Right cardiac atrium (tissue), 5 donors: ENCODE data around the gene SIN3A. TPM values are rescaled to one million over a fixed set of nuclear protein-coding genes. Genes with fewer than 3 reads are reported as not detected.
A peak's percentile ranks its signal among the peaks of the same experiment; 100 is the strongest.

ENCODE experiments used
- ATAC-seq, 2 donors: fragments of 200-7000 bp; cut with Tn5 transposase; one replicate each; pipeline versions ENCODE4 v1.8.0 to v1.9.1; 2020; ENCODE audit warnings: moderate library complexity in 2 of 2, mild to moderate bottlenecking in 1 of 2
- DNase-seq, 3 donors: peaks; one replicate each; pipeline ENCODE4 v3.0.0-alpha.2; 2020
- H3K27ac ChIP-seq: one replicate; pipeline ENCODE4 v1.5.1; 2013; ENCODE audit warnings: mild to moderate bottlenecking, low read length, control low read depth, moderate library complexity
- H3K27me3 ChIP-seq: one replicate; pipeline ENCODE4 v1.6.1; 2013; ENCODE audit not compliant: control insufficient read depth, insufficient read depth
- H3K4me1 ChIP-seq: one replicate; pipeline ENCODE4 v1.6.1; 2013; ENCODE audit warnings: low read length; ENCODE audit not compliant: control insufficient read depth, insufficient read depth
- H3K4me3 ChIP-seq: one replicate; pipeline ENCODE4 v1.5.1; 2013; ENCODE audit warnings: low read length, control low read depth
- H3K9me3 ChIP-seq: one replicate; pipeline ENCODE4 v1.6.1; 2013; ENCODE audit warnings: low read length; ENCODE audit not compliant: control insufficient read depth
- WGBS: extraction: QIAGEN DNeasy Blood & Tissue Kit; methylation state at CpG from one replicate; pipeline ENCODE4 v1.1.7; 2013; 5-methylcytosine and 5-hydroxymethylcytosine counted together
- intact Hi-C, 4 donors: fragments of 100-400 bp; cut with DNase I; formaldehyde crosslinking; loops; one replicate each; pipeline versions ENCODE4 v1.11.0 to v1.14.0; 2022 to 2023
- polyA plus RNA-seq: library from polyadenylated mRNA; stranded (reverse); fragments of 200-250 nt; gene quantifications from one replicate; pipeline ENCODE4 v1.2.3, GENCODE V29; 2013
- total RNA-seq, 4 donors: library from RNA; stranded (reverse); fragmentation: NEBNext Ultra II Directional; extraction: Animal tissue kit (Norgen Biotek cat#: 25700); gene quantifications; one replicate each; pipeline ENCODE4 v1.2.1, GENCODE V29; 2021
- donor health status: healthy with polysubstance abuse.
- donor health status: DM: no; HTN: yes; CAD: no.
- donor health status: DM: no; HTN: no; CAD: no.
- donor health status: DM: no; HTN: yes; CAD: no; lungs with severe emphysema.
- donor health status: DM: yes; HTN: yes; CAD: no.

The SIN3A gene
- total and polyA plus RNA-seq, 5 donors, result 8.5 to 40.0 (median 33.5) TPM

DNA sequence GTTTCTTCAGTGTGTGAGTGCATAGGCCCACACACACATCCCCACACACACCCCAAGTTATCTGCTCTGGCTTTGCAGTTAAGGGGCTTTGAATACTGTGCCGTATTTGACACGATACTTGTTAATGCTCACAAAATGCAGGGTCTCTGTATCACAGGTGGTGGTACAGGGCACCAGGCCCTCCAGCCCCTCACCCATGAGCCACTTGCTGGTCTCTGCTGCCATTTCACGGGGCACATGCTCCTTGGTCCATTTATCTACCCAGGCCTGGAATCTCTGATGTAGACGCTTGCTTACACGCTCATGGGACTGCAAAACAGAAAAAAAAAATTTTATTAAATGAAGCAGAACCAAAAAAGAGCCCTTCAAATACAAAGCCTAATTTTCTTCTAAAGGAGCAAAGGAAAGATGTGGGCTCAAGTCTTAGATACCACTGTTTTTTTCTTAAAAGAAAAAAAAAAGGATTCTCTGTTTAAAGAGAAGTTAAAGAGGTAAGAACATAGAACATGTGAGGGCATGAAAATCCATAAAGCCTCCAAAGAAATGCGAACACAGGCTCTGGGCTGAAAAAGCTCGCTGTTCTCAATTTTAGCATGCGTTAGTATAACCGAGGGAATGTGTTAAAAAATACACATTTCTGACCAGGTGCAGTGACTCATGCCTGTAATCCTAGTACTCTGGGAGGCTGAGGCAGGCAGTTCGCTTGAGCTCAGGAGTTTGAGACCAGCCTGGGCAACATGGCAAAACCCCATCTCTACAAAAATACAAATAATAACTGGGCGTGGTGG, 79.4 kb downstream of the SIN3A start:
- Histone ChIP-seq H3K27me3 (no peaks in the 10 kb centered on the region), H3K4me1 (peaks cover 9% of the 10 kb centered on the region), H3K4me3 (no peak overlapping the region), H3K9me3 (no peaks in the 10 kb centered on the region), H3K27ac (no peak overlapping the region)
- ATAC-seq (no peak), DNase-seq (no peak)
- intact Hi-C loops, result no loop called here
- WGBS, result 96% methylated on average over 11 of the region's 11 CpGs

DNA sequence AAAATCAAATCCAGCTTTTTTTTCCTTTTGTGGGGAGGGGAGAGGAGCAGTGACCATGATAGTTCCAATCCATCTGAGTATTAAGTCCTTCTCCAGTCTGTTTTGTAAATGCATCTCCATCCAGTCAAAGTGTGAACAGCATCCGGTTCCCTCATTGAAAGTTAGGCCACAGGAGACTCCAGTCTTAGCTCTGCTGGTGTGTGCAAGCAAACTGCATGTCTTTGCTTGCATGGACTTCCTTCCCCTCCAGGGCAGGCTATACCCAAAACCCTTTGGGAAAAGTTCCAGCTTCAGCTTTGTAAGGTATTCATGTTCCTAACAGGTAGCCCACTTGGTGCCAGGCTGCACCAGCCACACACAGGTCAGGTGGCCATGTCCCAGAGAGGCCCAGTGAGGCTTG, 80.0 kb downstream of the SIN3A start:
- H3K27ac ChIP-seq, result no peak overlapping the region
- DNase-seq (no peak), ATAC-seq (no peak)
- no peak overlapping the region for H3K4me3 ChIP-seq
- H3K27me3 ChIP-seq, result no peaks in the 10 kb centered on the region
- H3K9me3 ChIP-seq, result no peaks in the 10 kb centered on the region
- intact Hi-C loops, result no loop called here
- WGBS, result 78% methylated on average over 1 of the region's 1 CpG
- H3K4me1 ChIP-seq, result peaks cover 9% of the 10 kb centered on the region

DNA sequence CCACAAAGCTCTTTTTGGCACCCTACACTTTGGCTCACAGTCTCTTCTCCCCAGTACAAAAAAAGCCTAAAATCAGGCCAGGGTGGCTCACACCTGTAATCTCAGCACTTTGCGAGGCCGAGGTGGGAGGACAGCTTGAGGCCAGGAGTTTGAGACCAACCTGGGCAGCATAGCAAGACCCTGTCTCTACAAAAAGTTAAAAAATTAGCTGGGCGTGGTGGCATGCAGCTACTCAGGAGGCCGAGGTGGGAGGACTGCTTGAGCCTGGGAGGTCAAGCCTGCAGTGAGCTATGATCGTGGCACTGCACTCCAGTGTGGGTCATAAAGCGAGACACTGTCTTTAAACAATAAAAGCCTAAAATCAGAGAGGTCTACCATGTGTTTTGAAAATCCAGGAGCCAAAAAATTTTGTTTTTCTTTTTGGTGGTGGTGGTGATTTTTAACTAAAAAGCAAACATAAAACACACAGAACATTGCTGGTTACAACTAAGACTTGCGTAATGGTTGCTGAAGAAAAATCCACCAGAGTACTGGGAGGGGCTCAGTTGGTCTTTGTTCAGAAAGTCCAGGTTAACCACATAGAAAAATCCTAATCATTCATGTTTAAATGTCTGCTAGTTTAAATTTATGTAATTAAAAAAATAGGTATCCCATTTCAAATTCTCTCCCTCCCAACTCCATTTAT, 81.5 kb downstream of the SIN3A start:
- intact Hi-C loops, result no loop called here
- Histone ChIP-seq H3K27ac (no peak overlapping the region), H3K9me3 (no peaks in the 10 kb centered on the region), H3K27me3 (no peaks in the 10 kb centered on the region), H3K4me1 (peaks cover 9% of the 10 kb centered on the region), H3K4me3 (no peak overlapping the region)
- 96% methylated on average over 7 of the region's 7 CpGs for WGBS
- ATAC-seq (no peak), DNase-seq (no peak)

DNA sequence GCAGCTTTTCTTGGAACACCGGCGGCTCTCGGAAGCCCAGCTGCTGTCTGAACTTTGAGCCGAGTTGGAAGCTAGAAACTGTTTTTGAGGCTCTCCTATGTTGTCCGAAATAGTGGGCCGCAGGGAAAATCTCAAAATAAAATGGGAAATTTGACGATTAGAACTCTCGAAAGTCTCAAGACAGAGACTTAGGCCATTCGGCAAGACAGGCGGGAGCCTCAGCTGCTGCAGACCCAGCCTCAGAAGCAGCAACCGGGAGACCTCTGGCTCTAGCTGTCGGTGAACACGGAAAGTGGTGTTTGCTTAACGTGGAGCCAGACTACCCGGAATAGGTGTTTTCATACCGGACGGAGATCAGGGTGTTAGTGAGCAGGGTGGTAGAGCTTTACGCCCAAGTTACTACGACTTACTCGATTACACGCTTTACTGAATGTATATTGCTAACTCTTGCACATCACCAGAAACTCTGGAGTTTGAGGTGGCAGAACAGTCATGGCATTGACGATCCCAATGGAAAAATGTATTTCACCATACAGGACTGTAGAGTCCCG, 82.7 kb downstream of the SIN3A start:
- no peaks in the 10 kb centered on the region for H3K9me3 ChIP-seq
- DNase-seq (no peak), ATAC-seq (peak; percentile 1 to 5)
- intact Hi-C loops, result no loop called here
- WGBS, result 6% methylated on average over 23 of the region's 23 CpGs
- peak overlapping the region; percentile 98 for H3K27ac ChIP-seq
- H3K27me3 ChIP-seq, result no peaks in the 10 kb centered on the region
- peaks cover 9% of the 10 kb centered on the region for H3K4me1 ChIP-seq
- H3K4me3 ChIP-seq, result peak overlapping the region; percentile 90

DNA sequence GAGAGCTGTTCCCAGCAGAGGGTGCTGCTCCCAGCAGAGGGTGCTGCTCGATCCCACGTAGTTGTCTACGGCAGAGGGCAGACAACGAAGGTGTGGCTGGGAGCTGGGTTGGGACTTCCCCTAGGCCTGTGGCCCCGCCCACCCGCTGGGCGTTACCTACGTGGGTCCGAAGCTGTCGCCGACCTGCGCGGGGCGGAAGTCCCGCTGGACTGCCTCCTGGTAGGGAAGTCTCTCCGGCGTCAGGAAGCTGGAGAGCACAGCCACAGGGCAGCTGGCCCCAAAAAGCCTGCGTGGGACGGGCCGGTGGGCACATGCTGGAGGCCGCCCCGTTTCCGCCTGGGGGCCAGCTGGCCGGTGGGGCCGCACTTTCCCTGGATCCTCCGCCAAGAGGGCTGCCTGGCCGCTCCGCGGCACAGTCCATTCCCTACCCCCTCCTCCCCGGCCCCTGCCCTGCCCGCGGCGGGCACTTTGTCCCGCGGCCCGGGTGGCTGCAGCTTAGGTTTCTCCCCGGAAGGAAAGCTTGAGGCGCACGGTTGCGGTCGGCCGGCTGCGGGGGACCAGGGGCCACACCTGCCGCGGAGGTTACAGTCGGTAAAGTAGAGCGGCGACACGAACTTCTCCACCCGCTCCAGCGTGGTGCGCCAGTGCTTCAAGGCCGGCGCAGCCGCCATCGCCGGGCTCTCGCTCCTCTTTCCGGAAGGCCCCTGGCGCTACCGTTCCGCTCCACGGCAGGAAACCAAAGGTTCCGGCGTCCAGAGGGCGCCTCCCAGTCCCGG, 83.4 kb downstream of the SIN3A start, which contains the start of gene MAN2C1:
TSS of gene MAN2C1 (minus strand) at position 695 of the 776 bp plus-strand sequence. CDS start at position 671, 24 bp downstream.
- Histone ChIP-seq H3K27me3 (no peaks in the 10 kb centered on the region), H3K27ac (peak within 1 kb of the TSS; percentile 98), H3K4me3 (peak within 1 kb of the TSS; percentile 90), H3K4me1 (peaks cover 9% of the 10 kb centered on the region), H3K9me3 (no peaks in the 10 kb centered on the region)
- peak; percentile 97 to 98 (median 98) for DNase-seq
- intact Hi-C loops, result no loop called here
- under 1% methylated on average over 67 of the region's 67 CpGs for WGBS
- peak; percentile 96 to 97 for ATAC-seq

DNA sequence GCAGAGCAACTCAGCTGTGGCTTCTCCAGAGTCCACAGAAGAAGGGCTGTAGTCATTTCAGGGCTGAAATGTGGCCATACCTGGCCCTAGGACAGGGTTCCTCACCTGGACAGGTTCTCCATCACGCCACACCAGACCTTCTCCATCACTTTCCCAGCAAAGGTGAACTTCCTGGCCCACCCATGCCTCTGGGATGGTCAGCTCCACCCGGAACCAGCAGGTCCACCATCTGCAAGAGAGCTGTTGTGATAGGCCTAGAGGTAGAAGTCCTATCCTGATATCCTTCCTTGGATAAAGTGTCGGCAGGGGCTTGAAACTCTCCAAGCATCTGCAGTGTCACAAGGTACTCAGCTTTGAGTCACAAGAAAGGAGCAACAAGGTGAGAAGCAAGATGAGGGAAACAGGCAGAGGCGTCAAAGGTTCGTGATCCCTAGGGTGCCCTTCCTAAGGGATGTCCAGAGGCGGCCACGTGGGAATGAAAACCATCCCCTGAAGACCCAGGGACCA, 84.0 kb downstream of the SIN3A start:
- no peaks in the 10 kb centered on the region for H3K9me3 ChIP-seq
- no peak for DNase-seq
- H3K4me1 ChIP-seq, result peaks cover 9% of the 10 kb centered on the region
- no peaks in the 10 kb centered on the region for H3K27me3 ChIP-seq
- no peak for ATAC-seq
- peak overlapping the region; percentile 90 for H3K4me3 ChIP-seq
- intact Hi-C loops, result no loop called here
- no peak overlapping the region for H3K27ac ChIP-seq
- WGBS, result 37% methylated on average over 7 of the region's 7 CpGs

DNA sequence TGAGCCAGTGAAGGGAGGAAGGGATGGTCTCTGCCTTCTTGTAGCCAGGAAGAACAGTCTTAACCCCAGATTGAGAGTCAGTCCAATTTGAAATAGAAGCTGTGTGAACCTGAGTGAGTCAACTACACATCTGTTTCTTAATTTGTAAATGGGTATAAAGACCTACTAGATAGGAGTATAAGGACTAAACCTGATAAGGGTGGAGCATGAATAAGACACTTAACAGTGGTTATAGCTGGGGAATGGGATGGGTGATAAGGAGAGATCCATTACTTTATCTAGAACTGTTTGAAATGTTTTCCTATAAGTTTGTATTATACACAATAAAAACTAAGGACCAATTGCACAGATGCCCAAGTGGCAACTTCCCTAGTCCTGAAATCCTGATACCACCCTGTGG, 84.5 kb downstream of the SIN3A start:
- Histone ChIP-seq H3K4me1 (peaks cover 9% of the 10 kb centered on the region), H3K27me3 (no peaks in the 10 kb centered on the region), H3K9me3 (no peaks in the 10 kb centered on the region), H3K4me3 (no peak overlapping the region), H3K27ac (no peak overlapping the region)
- ATAC-seq, result no peak
- intact Hi-C loops, result no loop called here
- no peak for DNase-seq

DNA sequence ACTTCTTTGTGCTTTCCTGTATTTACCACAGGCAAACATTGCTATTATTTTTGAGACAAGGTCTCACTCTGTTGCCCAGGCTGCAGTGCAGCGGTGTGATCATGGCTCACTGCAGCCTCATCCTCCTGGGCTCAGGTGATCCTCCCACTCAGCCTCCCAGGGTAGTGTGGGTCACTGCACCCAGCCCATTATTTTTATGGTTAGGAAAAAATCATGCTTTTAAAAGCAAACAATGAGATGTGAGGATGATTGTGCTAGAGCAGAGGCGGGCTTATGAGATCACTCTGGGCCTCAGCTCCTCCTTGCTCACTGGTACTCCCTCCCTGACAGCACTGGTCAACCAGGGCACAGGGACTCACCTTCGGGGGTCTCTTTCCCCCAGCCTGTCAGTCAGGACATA, 85.3 kb downstream of the SIN3A start:
- H3K4me1 ChIP-seq, result peaks cover 9% of the 10 kb centered on the region
- intact Hi-C loops, result no loop called here
- H3K9me3 ChIP-seq, result no peaks in the 10 kb centered on the region
- DNase-seq (no peak), ATAC-seq (no peak)
- H3K27ac ChIP-seq, result no peak overlapping the region
- no peak overlapping the region for H3K4me3 ChIP-seq
- WGBS, result 95% methylated on average over 3 of the region's 3 CpGs
- no peaks in the 10 kb centered on the region for H3K27me3 ChIP-seq

DNA sequence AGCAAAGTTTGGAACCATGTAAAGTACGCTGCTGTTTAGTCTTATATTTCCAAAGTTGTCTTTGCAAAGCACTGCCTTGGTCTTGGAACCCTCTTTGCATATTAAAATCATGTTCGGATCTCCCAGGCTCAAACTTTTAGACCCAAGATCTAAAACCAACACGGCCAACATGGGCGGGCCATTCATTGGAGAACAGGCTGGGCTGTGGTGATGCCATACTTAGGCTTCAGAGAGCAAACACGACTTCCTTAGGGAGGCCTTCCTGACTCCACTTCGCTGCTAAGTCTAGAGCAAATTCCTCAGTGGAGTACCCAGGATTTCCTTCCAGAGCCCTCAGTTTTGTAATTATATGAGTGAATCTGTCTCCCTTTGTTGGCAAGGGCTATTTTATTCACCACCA, 86.6 kb downstream of the SIN3A start:
- no peak for DNase-seq
- intact Hi-C loops, result no loop called here
- no peaks in the 10 kb centered on the region for H3K27me3 ChIP-seq
- no peaks in the 10 kb centered on the region for H3K9me3 ChIP-seq
- no peak overlapping the region for H3K27ac ChIP-seq
- no peak for ATAC-seq
- WGBS, result 92% methylated on average over 6 of the region's 6 CpGs
- peaks cover 9% of the 10 kb centered on the region for H3K4me1 ChIP-seq
- H3K4me3 ChIP-seq, result no peak overlapping the region

DNA sequence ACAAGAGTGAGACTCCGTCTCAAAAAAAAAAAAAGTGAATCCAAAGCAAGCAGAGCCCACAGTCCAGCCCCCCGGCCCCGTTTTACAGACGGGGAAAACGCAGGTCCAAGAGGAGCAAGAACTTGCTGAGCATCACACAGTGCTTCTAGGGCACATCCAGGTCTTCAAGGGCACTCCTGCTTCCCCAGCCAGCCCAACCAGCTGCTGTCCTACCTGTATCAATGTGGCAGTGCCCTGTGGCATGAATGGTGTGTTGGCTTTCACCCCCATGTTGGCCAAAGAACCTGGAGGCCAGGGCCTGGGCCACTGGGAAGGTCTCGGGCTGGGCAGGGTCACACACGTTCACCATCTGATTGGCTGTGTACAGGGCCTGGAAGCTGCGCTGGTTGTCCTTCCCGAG, 87.7 kb downstream of the SIN3A start:
- Histone ChIP-seq H3K27me3 (no peaks in the 10 kb centered on the region), H3K27ac (no peak overlapping the region), H3K4me1 (peaks cover 5% of the 10 kb centered on the region), H3K4me3 (no peak overlapping the region), H3K9me3 (no peaks in the 10 kb centered on the region)
- 92% methylated on average over 9 of the region's 9 CpGs for WGBS
- intact Hi-C loops, result no loop called here
- no peak for DNase-seq
- ATAC-seq, result no peak
